Stimulated activated naive CD8-positive, alpha-beta T cell treated with anti-CD3 and anti-CD28 coated beads, Interleukin-15, Interleukin-2, amounts not matched to agents 100 U/mL and 50 U/mL, for 24 hours (primary cell): ENCODE results near the gene MALT1.
A peak's percentile ranks its signal among the peaks of the same experiment; 100 is the strongest.
"Not testable (repeated sequence)": the region's sequence is repeated elsewhere in the genome, so short reads cannot be mapped to it uniquely, and the experiment has no call there.

Experiments used
- ATAC-seq: fragments of 150-1000 bp; cut with Tn5 transposase; one replicate; pipeline ENCODE4 v1.10.0; 2021
- DNase-seq: peaks from one replicate; pipeline ENCODE4 v3.0.0; 2021

Gene MALT1

GRCh38 chr18:58738322-58738721 is 67.1 kb downstream of the MALT1 start:
- ATAC-seq (no peak), DNase-seq (no peak)

GRCh38 chr18:58745914-58746313 is 74.6 kb downstream of the MALT1 start:
- ATAC-seq, result no peak
- DNase-seq, result no peak

- no peak for ATAC-seq
- DNase-seq, result no peak
These were observed 77.8 kb downstream of the MALT1 start for GRCh38 chr18:58748899-58749595.

GRCh38 chr18:58753976-58754375 is 82.7 kb downstream of the MALT1 start:
- no peak for ATAC-seq
- DNase-seq, result no peak

- ATAC-seq, result no peak
- DNase-seq, result peak; percentile 27
These were observed 83.3 kb downstream of the MALT1 start for GRCh38 chr18:58754544-58755068.

- ATAC-seq, result no peak
- DNase-seq, result no peak
These were observed 84.2 kb downstream of the MALT1 start for GRCh38 chr18:58755304-58756010.

DNA sequence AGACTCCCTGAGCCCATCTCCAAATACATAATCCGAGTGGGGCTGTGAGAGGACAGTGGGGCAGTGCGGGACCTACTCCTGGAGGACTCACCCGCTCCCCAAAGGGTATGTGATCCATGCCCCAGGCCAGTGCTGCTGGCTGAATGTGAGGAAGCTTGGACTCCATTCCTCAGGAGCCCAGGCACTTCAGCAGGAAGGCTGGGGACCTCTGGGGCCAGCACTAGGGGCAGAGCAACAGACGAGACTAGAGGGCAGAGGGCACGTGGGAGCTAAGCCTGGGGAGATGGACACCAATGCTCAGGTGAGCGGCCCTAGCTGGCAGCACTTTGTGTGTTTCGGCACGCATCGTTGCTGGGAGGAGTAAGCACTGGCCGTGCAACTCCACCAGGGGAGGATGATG is 84.9 kb downstream of the MALT1 start:
- DNase-seq, result no peak
- ATAC-seq, result no peak

GRCh38 chr18:58756596-58757240 is 85.5 kb downstream of the MALT1 start:
- ATAC-seq (no peak), DNase-seq (no peak)

DNA sequence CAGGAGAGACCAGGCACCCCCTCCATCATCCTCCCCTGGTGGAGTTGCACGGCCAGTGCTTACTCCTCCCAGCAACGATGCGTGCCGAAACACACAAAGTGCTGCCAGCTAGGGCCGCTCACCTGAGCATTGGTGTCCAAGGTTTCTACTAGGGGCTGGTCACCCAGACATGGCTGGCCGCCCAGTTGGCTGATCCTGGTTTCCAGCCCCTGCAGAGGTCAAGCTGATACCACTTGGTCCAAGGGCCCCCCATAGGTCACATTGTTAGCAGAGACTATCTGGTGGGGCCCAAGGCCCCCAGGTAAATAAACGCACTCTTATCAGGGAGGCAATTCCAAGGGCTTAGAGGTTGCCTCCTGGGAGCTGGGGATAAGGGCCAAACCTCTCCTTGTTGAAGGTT is 86.1 kb downstream of the MALT1 start:
- not testable (repeated sequence) for DNase-seq

DNA sequence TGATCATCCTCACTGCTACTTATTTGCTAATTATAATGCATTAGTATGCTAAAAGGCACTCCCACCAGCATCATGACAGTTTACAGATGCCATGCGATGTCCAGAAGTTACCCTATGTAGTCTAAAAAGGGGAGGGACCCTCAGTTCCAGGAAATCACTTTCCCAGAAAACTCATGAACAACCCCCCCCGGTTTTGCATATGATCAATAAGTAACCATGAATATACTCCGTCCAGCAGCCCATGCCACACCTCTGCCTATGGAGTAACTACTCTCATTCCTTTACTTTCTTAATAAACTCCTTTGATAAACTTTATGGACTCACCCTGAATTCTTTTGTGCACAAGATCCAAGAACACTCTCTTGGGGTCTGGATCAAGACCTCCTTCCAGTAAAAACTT is 86.8 kb downstream of the MALT1 start:
- DNase-seq, result no peak

More for the DNA sequence above, 86.1 kb downstream of the MALT1 start:
- not testable (repeated sequence) for ATAC-seq

GRCh38 chr18:58758606-58759005 is 87.3 kb downstream of the MALT1 start:
- DNase-seq, result no peak
- ATAC-seq, result no peak

More for the DNA sequence above, 86.8 kb downstream of the MALT1 start:
- ATAC-seq, result no peak

GRCh38 chr18:58761241-58761969 is 90.1 kb downstream of the MALT1 start:
- DNase-seq, result no peak

DNA sequence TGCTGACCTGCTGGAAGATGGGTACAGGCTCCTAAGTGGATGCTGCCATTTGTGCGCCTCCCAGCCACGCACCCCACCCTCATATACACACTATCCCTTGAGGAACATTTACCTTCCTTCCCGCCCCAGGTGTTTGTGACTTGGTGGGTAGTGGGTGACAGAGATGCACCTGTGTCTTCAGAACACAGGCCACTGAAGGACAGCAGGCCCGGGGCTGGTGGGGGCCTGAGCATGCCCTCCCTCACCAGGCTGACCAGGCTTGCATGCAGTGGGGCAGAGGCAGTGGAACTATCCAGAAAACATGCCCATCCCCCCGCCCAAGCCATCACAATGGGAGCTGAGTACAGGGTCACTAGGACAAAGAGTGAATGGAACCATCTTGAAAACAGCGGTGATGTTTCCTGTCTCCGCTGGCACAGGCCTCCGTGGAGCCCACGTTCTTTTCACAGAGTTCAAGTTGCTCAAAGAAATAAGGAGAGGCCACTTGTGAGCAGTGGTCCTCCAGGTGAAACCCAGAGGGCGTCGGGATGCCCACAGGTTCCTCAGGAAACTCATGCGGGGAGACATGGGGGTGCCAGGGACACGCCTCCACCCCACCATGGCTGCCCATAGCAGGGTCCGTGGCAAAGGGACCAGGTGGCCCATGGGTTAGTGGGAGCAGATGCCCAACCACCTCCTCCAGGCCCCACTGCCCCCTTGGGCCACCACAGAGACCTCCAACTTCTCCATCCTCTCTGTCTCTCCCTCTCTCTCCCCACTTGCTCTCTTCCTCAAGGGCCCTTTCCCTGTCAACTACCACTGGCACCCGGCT is 90.9 kb downstream of the MALT1 start:
- ATAC-seq (no peak), DNase-seq (no peak)

More at GRCh38 chr18:58761241-58761969, 90.1 kb downstream of the MALT1 start:
- peak; percentile 58 for ATAC-seq

- ATAC-seq (no peak), DNase-seq (no peak)
These were observed 91.5 kb downstream of the MALT1 start for GRCh38 chr18:58762781-58763171.

GRCh38 chr18:58766164-58766563 is 94.9 kb downstream of the MALT1 start:
- no peak for ATAC-seq

DNA sequence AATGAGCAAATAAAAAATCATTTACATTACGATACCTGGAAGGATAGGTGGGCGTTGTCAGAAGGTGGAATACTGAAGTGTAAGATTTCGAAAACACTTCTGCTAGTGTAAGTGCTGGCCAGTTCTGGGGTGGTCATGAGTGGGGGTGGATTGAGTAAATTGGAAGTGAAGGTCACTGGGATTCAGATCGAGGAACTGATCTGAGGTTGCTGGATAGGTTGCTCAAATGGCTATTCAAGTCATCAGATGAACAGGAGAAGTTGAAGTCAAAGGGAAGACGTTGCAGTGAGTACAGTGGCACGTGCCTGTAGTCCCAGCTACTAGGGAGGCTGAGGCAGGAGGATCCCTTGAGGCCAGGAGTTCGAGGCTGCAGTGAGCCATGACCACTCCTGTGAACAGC is 95.7 kb downstream of the MALT1 start:
- DNase-seq, result no peak
- ATAC-seq, result no peak

More at GRCh38 chr18:58766164-58766563, 94.9 kb downstream of the MALT1 start:
- no peak for DNase-seq

- DNase-seq, result peak; percentile 82
- peak; percentile 94 for ATAC-seq
These were observed 97.2 kb downstream of the MALT1 start for GRCh38 chr18:58768293-58768974.

DNA sequence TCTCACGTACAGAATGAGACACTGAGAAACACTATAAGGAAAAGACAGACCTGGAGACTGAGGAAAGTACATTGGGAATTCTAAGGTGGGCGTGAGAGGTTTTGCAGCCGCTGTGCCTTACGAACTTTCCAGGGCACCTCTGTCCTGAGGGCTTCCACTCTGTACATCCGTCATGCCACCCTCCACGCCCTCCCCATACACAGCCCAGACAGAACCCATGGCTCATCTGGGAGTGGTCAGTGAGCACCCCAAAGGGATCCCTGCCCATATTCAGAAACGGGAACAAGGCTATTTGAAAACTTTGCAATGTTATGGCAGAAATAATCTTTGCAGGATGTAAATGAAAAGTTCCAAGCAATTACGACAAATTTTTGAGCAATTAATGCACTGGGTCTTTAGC is 98.1 kb downstream of the MALT1 start:
- DNase-seq, result no peak

DNA sequence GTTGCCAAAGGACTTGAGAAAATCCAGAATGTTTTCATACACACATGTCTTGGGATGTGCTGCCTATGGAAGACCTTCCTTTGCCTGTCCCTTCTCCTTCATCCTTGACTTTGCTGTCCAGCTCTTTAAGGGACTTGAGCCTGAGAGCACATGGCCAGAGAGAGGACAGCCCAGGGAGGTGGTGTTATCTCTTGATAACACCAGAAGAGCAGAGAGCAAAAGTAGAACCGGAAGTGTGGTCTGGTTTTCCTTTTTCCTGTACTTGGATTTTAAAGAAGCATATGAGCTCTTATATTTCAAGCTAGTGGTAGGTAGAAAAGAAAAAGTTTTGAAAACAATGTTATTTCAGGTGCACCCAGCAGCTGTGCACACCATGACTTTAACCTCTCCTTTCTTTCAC is 99.3 kb downstream of the MALT1 start:
- DNase-seq (no peak), ATAC-seq (no peak)

More for the DNA sequence above, 98.1 kb downstream of the MALT1 start:
- no peak for ATAC-seq

DNA sequence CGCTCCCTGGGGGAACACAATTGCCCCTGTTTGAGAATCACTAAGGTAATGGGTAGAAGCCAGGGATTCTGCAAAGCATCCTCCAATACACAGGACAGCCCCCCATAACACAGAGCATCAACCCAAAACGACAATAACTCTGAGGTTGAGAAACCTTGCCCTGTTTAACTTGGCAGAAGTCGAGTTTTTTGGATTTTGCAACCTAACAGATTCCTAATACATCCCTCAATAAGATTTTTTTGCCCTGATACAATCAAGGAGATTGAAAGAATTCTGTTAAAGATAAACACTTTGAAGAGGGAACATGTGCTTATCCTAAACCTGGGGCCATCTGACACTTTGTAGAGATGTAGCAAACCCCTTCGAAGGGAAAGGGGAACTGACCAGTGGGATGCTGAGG is 100.9 kb downstream of the MALT1 start:
- DNase-seq, result no peak
- ATAC-seq, result no peak

- no peak for ATAC-seq
- no peak for DNase-seq
These were observed 104.8 kb downstream of the MALT1 start for GRCh38 chr18:58776084-58776483.
